Skin of body (tissue), 2 donors: ENCODE data around the gene CTU1. TPM values are rescaled to one million over a fixed set of nuclear protein-coding genes. Genes with fewer than 3 reads are reported as not detected.
A peak's percentile ranks its signal among the peaks of the same experiment; 100 is the strongest.
"Not testable (repeated sequence)": the region's sequence is repeated elsewhere in the genome, so short reads cannot be mapped to it uniquely, and the experiment has no call there.

Experiments used
- DNase-seq: peaks from one replicate; lab custom pipeline; 2025; lab: John Stamatoyannopoulos, UW
- total RNA-seq: library from RNA; depleted of rRNA; stranded (reverse); fragments of >200 nt; gene quantifications from one replicate; pipeline ENCODE4 v1.2.3, GENCODE V29; 2014

CTU1 gene
- total RNA-seq, result 2.4 TPM

DNA sequence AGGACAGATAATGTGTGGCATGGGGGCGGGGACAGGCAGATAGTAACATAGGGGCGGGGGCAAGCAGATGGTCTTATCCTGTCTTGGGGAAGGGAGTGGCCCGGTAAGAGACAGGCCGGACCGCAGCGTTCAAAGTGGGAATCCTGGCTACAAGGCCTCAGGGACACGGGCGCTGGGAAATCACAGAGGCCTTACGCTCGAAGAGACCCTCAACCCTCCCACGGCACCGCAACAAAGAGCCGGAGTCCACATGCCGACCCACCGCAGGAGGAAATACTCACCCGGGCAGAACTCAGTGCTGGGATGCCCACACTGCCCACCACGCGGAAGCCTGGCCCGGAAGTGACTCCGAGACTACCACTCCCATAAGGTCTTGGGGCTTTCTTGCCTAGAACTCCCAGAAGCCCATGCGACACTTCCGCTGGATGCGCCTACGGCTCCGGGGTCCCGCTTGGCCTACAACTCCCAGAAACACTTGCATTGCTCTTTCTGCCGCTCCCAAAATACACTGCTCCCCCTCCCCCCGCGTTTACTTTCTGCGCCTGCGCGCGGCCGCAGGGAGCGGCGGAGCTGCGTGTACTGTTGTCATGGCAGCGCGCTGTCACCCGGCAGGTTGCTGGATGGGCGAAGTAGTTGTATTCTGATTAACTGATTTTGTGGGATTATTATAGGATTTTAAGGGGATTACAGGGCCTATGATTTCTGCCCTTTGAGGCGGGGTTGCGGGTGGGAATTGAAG is at the start of gene CTU1:
Gene CTU1 (minus strand): TSS at position 344 of the 739 bp plus-strand sequence. CDS start 3,840 bp downstream, outside the sequence.
- DNase-seq, result peak; percentile 99

DNA sequence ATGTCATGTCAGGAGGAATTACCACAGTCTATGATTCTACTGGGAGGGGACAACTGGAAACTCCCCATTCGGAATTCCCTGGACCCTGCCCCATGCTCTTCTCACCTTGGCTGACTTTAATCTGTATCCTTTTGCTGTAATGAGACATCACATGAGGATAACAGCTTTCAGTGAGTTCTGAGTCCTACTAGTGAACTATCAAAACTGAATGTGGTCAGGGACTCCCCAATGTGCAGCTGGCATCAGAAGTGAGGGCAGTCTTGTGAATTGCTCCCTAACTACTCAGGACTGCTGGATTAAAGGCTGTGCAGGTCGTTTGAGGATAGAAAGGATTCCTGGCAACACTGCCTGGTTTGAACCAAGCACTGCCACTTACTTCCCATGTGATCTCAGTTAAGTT is 49.1 kb upstream of the CTU1 start:
- DNase-seq, result no peak

DNA sequence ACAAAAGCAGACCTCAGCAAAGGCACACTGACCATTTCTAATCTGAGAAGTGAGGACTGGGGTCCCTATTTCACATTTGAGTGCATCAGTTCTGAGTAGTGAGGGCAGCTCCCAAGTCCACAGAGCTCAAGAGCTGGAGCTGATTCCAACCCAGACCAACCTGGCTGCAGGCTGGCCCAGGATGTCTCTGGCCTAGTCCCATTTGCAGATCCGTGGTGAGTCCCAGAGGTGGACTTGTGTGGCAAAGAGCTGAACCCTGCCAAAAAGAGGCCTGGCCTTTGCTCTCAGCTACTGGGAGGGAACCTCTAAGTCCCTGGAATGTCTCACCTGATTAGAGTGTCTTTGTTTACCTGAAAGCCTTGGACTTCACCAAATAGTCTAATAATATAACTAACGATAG is 48.5 kb upstream of the CTU1 start:
- no peak for DNase-seq

DNA sequence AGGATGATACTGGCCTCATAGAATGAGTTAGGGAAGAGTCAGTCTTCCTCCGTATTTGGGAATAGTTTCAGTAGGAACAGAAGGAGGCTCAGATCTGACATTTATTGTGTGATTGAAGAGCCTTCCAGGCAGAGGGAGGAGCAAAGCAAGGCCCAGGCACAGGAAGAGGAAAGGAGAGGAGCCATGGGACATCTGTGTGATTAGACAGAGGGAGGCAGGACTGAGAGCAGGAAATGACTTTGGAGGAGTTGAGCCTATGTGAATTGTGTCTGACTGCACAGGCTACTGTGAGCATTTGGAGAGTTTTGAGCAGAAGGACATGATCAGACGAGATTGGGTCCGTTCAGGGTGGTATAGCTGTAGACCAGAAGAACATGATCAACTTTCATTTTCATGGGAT is 42.4 kb upstream of the CTU1 start:
- no peak for DNase-seq

DNA sequence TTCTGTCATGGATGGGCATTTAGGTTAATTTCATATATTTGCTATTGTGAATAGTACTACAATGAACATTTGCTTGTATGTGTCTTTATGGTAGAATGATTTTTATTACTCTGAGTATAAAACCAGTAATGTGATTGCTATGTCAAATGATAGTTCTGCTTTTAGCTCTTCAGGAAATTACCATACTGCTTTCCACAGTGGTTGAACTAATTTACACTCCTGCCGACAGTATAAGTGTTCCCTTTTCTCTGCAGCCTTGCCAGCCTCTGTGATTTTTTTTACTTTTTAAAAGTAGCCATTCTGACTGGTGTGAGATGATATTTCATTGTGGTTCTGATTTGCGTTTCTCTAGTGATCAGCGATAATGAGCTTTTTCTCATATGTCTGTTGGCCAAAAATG is 40.4 kb upstream of the CTU1 start:
- no peak for DNase-seq

DNA sequence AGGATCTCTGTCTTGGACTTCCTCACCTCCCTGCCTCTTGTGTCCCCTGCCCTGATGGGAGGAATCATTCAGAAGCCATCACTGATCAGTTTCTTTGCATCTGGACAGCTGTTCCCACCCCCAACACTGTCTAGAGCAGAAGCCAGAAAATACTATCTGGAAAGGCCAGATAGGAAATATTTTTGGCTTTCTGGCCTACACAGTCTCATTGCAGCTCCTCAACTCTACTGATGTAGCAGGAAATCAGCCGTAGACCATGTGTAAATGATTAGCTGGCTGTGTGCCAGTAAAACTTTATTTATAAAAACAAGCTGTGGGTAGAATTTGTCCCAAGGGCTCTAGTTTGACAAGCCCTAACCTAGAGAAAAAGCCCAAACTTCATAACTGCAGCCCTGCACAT is 39.5 kb upstream of the CTU1 start:
- DNase-seq, result peak; percentile 16

DNA sequence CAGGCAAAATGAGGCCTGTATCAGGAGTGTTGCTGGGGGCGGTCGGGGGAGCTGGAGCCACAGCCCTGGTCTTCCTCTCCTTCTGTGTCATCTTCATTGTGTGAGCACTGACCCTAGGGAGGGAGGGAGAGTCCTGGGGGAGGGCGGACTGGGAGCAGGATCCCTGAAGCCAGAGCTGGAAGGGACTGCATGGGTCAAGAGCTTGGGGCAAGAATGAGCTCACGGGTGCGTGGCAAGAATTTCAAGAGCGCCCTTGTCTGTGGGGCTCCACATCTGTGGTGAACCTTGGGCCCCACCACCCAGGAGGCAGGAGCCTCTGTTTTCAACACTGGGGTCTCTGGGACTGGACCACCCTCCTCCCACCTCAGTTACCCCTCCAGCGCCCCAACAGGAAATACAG is 38.5 kb upstream of the CTU1 start:
- DNase-seq, result no peak

DNA sequence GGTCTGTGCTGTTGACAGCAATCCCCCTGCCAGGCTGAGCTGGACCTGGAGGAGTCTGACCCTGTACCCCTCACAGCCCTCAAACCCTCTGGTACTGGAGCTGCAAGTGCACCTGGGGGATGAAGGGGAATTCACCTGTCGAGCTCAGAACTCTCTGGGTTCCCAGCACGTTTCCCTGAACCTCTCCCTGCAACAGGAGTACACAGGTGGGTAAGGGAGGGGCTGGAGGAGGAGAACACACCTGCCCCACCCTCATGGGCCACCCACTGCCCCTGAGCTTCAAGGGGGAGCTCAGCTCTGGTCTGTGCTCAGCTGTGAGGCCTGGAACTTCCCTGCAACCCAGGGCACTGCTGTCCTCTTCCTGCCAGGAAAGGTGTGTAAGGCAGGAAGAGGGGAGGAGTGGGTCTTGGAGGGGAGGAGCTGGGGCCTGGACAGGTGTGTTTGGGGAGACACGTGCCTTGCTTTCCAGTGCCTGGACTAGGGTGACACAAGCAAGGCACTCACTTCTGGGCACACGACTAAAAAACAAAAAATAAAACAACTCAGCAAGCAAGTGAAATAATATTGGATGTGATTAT is 37.8 kb upstream of the CTU1 start:
- DNase-seq, result no peak

DNA sequence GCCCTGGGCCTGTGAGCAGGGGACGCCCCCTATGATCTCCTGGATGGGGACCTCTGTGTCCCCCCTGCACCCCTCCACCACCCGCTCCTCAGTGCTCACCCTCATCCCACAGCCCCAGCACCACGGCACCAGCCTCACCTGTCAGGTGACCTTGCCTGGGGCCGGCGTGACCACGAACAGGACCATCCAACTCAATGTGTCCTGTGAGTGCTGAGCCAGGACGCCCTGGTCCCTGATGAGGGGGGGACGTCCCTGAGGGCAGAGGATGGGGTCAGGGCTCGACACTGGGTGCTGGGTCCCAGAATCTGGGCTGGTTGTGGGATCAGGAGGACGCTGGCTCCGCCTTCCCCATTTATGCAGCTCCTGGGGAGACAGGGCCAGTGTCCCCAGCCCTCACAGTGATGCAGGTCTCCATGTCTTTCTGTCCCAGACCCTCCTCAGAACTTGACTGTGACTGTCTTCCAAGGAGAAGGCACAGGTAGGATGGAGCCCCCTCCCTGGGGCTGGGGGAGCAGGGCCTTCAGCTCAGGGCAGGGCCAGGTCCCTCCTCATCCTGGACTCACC is 36.4 kb upstream of the CTU1 start:
- DNase-seq, result no peak

DNA sequence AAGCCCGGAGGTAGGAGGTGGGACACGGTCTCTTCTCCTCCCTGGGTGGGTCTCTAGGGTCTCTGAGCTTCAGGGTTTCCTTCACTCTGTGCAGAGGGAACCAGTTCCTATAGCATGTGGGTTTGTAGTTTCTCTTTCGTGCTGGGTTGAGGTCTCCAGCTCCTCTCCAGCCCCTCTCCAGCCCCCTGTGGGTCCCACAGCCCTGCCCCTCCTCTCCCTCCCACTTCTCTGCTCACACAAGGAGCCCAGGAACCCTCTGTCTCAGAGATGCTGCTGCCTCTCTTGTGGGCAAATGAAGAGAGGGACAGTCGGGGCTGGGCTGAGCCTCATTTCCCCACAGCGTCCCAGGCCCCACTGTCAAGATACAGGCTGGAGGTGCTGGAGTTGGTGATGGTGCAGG is 35.3 kb upstream of the CTU1 start:
- no peak for DNase-seq

DNA sequence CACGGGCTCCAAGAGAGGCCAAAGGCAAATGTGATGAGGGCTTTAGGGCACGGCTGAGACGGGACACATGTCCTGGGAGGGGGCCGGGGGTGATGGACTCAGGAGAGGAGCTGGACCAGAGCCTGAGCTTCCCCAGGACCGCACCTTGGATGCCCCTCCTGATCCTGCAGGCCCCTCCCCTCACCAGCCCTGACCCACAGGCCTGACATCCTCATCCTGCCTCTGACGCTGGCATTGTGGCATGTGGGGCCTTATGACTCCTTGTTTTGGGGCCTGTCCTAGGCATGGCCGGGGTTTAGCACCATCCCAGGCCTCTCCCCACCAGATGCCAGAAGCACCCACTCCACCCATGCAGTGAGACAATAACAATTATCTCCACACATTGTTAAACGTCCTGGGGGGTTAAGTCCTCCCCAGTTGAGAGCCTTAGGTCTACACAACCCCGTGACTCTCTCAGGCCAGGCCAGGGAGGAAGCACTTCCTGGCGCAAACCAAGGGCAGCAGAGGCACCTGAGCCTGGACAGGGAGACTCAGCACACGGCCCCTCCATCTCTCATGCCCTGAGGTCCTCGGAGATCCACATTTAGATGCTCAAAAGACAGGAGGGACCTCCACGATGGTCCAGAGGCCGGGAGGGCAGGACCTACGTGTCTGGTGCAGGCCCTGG is 34.7 kb upstream of the CTU1 start:
- not testable (repeated sequence) for DNase-seq

DNA sequence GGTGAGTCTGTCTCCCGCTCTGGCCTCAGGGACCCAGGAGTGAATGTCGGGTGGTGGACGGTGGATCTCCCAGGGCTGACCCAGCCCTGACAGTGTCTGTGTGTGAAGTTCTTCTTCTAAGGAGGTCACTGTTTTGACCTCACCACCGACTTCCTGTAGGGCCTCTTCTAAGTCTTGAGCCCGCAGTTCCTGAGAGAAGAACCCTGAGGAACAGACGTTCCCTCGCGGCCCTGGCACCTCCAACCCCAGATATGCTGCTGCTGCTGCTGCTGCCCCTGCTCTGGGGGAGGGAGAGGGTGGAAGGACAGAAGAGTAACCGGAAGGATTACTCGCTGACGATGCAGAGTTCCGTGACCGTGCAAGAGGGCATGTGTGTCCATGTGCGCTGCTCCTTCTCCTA is 33.9 kb upstream of the CTU1 start, which contains the start of gene SIGLEC7:
Gene SIGLEC7 (plus strand): TSS at position 183 of the 400 bp plus-strand sequence. CDS start 69 bp downstream, at position 252.
- no peak for DNase-seq

DNA sequence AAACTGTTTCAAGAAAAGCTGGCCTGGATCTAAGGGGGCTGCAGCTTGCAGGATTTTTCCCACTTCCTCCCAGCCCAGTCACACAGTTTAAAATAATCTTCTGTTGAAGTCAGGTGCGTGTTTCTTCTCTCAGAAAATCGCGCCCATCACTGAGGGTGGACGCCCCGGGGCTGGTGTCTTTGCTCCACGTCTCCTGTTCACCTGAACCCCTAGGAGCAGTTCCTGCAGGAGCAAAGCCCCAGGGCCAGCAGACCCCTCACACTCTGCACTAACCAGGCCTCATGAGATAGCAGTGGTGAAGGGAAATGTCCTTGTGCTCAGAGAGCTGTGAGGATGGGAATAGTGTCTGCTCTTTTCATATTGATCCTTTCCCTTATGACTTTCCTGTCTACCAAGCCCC is 33.0 kb upstream of the CTU1 start:
- DNase-seq, result no peak

DNA sequence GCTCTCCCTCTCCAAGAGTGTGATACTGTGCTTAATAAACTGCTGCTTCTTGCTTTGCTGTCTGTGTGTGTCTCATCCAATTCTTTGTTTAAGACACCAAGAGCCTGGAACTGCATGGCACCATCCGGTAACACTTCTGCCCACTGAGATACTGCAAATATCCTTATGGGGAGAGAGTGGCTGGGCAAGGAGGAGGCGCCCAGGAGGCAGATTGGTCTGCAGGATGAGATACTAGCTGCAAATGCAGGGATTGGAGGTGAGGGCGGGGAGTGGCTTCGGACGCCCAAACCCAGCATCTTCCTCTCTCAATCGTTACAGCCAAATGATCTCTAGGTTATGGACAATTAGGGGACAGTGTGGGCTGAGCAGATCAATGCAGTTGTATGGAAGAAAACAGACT is 32.2 kb upstream of the CTU1 start:
- no peak for DNase-seq

DNA sequence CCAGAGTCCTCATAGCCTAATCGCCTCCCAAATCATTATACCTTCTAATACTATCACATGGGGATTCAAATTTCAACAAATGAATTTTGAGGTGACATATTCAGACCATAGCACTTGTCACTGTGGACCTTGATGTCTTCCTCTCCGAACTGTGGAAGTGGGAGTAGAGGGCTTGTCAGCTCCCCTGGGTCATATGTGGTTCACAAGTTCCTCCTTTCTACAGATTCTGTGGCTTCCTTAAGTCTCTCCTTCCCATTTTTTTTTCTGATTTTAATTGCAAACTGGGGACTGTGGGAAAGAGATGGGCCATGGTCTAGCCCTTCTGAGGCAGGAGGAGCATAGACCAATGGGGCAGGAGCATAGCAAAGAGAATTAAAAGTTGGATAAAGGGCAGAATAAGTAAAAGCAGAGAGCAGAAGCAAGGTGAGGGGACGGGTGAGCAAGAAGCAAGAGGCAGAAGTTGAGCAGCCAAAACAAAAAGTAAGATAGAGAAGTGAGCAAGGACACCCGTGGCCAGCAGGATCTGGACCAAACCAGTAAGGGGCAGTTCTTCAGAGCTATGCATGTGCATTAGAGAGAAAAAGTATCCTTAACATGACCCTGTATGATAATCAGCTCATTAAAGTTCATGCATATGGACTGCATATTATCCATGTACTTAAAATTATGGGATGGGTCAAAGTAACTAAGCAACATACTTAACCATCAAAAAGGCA is 31.2 kb upstream of the CTU1 start:
- no peak for DNase-seq

DNA sequence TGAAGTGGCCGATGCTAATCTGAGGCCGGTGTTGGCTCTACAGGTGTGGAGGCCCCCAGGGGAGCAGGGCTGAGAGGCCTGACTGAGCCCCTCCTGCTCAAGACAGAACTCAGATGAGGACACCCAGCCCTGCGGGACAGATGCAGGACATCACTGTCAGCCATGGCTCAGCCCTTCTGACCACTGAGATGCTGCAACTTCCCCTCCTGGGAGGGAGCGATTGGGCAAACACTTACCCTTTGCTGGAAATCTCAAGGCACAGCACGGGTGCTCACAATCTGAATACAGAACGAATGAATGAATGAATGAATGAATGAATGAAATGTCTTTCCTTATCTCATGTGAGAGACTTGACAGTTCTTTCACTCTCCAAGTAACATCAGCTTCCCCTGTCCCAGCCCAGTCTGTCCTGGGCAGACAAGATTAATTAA is 30.4 kb upstream of the CTU1 start:
- no peak for DNase-seq

DNA sequence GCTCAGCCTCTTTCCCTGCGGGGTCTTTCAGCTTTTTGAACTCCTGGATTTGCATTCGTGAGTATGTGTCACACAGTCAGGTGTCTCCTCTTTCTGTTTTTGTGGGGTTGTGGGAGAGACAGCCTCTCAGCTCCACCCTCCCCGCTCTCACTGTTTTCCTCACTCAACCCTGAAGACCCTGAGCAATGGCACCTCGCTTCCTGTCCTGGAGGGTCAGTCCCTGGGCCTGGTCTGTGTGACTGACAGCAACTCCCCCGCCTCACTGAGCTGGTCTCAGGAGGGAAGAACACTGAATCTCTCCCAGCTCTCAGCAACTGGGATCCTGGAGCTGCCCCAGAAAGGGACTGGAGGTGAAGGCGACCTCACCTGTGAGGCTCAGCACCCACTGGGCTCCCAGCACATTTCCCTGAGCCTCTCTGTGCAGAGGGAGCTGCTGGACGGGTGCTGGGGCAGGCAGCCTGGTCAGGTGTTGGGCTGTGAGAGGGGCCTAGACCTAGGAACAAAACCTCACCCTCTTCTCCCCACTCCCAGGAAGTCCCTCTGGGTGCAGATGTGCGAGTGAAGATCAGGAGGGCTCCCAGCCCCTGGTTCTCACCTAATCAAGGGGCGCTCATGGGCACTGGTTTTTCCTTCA is 29.7 kb upstream of the CTU1 start:
- no peak for DNase-seq

DNA sequence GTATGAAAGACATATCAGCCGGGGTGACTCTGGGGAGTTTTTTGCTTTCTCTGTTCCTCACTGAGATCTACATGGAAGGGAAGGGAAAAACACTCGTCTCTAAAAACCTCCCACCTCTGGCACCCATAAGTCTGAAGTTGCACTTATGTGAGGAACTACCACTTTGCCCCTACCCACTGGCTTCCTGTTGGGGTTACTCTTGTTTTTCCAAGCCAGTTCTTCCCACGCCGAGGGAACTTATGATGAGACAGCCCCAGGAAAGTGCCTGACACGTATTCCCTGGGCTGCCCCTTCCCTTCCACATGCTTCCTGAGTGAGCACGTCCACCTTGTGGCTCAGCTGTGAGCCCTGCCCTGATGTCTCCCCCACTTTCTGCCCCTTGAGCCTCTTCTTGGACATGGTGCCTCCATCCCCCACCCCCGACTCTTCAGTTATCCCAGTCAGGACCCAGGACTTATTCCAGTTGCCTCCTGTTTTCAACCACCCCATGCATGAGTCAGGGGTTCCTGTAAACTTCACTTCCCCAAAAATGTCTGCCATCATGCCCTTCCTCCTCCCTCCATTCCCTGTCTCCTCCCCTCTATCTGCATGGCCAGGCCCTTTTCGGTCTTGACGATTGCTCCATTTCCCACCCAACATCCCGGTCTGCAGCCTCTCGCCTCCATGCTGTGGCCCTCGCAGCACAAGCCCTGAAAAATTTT is 28.8 kb upstream of the CTU1 start:
- DNase-seq, result no peak

DNA sequence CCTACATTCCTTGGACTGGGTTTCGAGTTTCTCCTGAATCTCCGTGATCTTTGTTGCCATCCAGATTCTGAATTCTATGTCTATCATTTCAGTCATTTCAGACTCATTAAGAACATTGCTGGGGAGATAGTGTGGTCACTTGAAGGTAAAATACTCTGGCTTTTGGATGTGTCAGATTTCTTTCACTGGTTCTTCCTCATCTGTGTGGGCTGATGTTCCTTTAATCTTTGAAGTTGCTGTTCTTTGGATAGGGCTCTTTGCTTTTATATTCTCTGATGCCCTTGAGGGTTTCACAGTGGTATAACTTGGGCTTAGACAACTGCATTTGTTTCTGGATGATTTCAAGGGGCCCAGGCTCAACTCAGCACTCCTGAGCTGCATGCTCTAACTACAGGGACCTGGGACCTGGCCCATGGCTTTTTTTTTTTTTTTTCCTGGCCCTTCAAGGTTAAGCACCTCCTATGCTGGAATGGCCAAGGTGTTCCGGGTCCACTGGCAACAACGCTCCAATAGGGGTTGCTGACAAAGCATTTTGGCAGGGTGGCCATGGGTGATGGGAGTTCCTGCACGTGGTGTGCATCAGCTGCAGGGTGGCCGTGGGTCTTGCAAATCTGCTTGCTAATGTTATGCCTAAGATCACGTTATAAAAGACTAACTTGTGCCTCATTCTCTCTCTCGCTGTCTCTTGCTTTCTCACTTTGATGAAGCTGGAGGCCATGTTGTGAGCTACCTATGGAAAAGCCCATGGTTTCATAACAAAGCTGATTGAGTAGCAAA is 28.0 kb upstream of the CTU1 start:
- DNase-seq, result no peak

DNA sequence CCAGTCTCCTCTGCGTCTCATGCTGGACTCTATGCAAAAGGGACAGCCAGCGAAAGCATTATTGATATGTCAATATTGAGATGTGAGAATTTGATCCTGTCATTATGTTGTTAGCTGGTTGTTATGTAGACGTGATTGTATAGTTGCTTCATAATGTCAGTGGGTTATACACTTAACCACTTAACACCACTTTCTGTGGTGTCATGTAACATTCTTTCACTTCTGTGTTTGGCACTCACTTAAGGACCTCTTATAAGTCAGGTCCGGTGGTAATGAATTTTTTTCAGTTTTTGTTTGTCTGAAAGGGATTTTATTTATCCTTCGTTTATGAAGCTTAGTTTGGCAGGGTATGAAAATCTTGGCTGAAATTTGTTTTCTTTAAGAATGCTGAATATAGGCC is 26.8 kb upstream of the CTU1 start:
- DNase-seq, result no peak
